ENCODE results near the gene HSPBP1.

The HSPBP1 gene

DNA sequence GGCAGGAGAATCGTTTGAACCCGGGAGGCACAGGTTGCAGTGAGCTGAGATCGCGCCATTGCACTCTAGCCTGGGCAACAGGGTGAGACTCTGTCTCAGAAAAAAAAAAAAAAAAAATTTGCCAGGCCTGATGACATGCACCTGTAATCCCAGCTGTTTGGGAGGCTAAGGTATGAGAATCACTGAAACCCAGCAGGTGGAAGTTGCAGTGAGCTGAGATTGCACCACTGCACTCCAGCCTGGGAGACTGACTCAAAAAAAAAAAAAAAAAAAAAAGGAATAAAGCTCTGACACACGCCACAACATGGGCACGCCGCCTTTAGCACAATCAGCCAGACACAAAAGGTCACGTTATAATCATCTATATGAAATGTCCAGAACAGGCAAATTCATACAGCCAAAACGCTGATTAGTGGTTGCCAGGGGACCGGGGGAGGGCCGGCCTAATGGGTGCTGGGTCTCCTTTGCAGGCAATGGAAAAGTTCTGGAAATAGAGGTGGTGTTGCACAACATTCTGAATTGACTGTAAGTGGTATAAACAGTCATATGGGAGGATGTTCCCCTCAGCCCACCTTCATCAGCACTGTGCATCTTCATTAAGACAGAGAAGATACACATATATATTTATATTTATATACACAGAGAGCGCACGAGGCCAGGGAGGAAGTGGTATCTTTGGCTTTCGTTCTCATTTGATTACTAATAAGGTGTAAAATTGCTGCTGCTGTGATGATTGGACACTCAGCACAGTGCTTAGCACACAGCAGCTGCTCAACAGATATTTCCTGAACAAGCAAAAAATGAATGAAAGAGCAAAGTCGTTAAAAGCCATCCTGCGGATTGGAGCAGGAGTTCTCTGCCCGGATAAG, 3.8 kb downstream of the HSPBP1 start:
- peaks cover 9% of the 10 kb centered on the region; the same call in 1 of the 2 replicates for H3K4me1 ChIP-seq (ENCODE audit: insufficient read depth, low read length)
- H3K9me3 ChIP-seq (ENCODE audit: control insufficient read depth, insufficient read depth, low read length): no peaks in the 10 kb centered on the region
- no peaks in the 10 kb centered on the region for H3K36me3 ChIP-seq (ENCODE audit: insufficient read depth, low read length)
- no peak overlapping the region for H3K9ac ChIP-seq (ENCODE audit: low read depth, low read length)

GRCh38 chr19:55273978-55274707, 5.8 kb downstream of the HSPBP1 start:
- Histone ChIP-seq H3K4me1 (ENCODE audit: insufficient read depth, low read length) (0 out of 2 replicates have a peak, but pooled peaks cover 2% of the 10 kb centered on the region), H3K9ac (ENCODE audit: low read depth, low read length) (no peak overlapping the region), H3K9me3 (ENCODE audit: control insufficient read depth, insufficient read depth, low read length) (no peaks in the 10 kb centered on the region), H3K36me3 (ENCODE audit: insufficient read depth, low read length) (no peaks in the 10 kb centered on the region)

DNA sequence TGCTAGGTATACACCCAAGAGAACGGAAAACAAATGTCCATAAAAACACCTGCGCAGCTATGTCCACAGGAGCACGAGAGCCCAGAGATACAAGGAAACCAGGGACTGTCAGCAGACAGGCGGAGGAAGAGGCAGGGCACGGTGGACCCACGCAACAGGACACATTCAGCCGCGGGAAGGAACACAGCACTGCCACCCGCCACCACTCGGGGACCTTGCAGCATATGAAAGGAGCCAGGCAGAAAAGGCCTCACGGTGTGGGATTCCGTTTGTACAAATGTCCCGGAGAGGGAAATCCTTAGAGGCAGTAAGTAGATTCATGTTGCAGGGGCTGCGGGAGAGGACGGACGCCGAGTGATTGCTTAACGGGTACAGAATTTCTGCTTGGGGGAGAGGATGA, 7.8 kb downstream of the HSPBP1 start:
- Histone ChIP-seq H3K4me1 (ENCODE audit: insufficient read depth, low read length) (no peaks in the 10 kb centered on the region), H3K9me3 (ENCODE audit: control insufficient read depth, insufficient read depth, low read length) (no peaks in the 10 kb centered on the region), H3K36me3 (ENCODE audit: insufficient read depth, low read length) (no peaks in the 10 kb centered on the region), H3K9ac (ENCODE audit: low read depth, low read length) (no peak overlapping the region)

GRCh38 chr19:55270172-55270942, 9.6 kb downstream of the HSPBP1 start:
- H3K4me1 ChIP-seq (ENCODE audit: insufficient read depth, low read length): no peaks in the 10 kb centered on the region
- H3K36me3 ChIP-seq (ENCODE audit: insufficient read depth, low read length): no peaks in the 10 kb centered on the region
- H3K9ac ChIP-seq (ENCODE audit: low read depth, low read length): no peak overlapping the region
- no peaks in the 10 kb centered on the region for H3K9me3 ChIP-seq (ENCODE audit: control insufficient read depth, insufficient read depth, low read length)

DNA sequence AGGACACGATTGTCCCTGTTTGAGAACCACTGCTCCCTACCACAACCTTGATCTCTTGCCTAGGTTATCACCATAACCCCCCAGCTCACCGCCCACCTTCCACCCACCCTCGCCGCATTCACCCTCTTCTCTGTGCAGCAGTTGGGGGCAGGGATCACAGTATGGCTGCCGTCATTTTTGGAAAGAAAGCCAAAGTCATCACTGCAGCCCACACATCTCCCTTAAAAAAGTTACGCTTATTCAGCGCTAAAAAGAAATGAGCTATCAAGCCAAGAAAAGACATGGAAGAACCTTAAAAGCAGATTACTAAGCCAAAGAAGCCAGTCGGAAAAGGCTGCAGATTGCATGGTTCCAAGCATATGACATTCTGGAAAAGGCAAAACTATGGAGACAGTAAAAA, 10.6 kb downstream of the HSPBP1 start:
- Histone ChIP-seq H3K9ac (ENCODE audit: low read depth, low read length) (no peak overlapping the region), H3K36me3 (ENCODE audit: insufficient read depth, low read length) (no peaks in the 10 kb centered on the region), H3K9me3 (ENCODE audit: control insufficient read depth, insufficient read depth, low read length) (no peaks in the 10 kb centered on the region), H3K4me1 (ENCODE audit: insufficient read depth, low read length) (no peaks in the 10 kb centered on the region)

DNA sequence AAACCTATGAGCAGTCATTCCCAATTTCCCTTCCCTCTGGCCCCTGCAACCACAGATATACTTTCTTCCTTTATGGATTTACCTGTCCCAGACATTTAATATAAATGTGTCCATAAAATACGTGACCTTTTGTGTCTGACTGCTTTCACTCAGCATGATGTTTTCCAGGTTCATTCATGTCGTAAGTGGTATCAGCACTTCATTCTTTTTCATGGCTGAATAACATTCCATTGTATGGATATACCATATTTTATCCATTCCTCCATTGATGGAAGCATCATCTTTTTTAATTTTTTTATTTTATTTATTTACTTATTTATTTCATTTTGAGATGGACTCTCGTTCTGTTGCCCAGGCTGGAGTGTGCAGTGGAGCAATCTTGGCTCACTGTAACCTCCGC, 13.1 kb downstream of the HSPBP1 start:
- no peaks in the 10 kb centered on the region for H3K4me1 ChIP-seq (ENCODE audit: insufficient read depth, low read length)
- no peak overlapping the region for H3K9ac ChIP-seq (ENCODE audit: low read depth, low read length)
- H3K9me3 ChIP-seq (ENCODE audit: control insufficient read depth, insufficient read depth, low read length): no peaks in the 10 kb centered on the region
- no peaks in the 10 kb centered on the region for H3K36me3 ChIP-seq (ENCODE audit: insufficient read depth, low read length)

GRCh38 chr19:55266404-55266803, 13.5 kb downstream of the HSPBP1 start:
- H3K9ac ChIP-seq (ENCODE audit: low read depth, low read length): no peak overlapping the region
- H3K9me3 ChIP-seq (ENCODE audit: control insufficient read depth, insufficient read depth, low read length): no peaks in the 10 kb centered on the region
- no peaks in the 10 kb centered on the region for H3K4me1 ChIP-seq (ENCODE audit: insufficient read depth, low read length)
- H3K36me3 ChIP-seq (ENCODE audit: insufficient read depth, low read length): no peaks in the 10 kb centered on the region

DNA sequence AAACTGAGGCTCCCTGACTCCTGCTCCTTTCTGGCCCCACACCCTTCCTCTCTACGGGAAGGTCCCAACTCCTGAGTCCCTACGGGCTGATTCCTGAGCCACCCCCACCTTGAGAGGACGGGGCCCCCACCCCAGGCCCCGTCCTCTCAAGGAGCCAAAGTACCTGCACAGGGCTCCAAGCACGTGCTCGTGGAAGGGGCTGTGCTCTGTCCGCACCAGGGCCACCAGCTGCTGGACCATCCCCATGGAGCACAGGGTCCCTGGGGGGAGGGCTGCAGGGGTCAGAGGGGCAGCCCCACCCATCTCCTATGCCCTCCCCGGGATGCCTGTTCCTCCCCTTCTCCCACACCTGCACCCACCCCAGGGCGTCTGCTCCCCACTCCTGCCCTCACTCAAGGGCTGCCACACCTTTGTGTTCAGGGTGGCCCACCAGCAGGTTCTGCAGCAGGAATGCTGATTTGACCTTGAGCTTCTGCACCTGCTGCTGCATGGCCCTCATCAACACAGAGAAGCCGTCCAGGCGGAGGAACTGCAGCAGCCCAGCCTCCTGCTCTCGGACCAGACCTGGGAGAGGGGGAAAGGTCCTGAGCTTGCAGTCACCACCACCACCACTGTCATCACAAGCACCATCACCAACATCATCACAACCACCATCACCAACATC, 14.1 kb downstream of the HSPBP1 start:
- H3K9ac ChIP-seq (ENCODE audit: low read depth, low read length): no peak overlapping the region
- H3K4me1 ChIP-seq (ENCODE audit: insufficient read depth, low read length): no peaks in the 10 kb centered on the region
- H3K36me3 ChIP-seq (ENCODE audit: insufficient read depth, low read length): no peaks in the 10 kb centered on the region
- H3K9me3 ChIP-seq (ENCODE audit: control insufficient read depth, insufficient read depth, low read length): no peaks in the 10 kb centered on the region

GRCh38 chr19:55265173-55265572, 14.7 kb downstream of the HSPBP1 start:
- no peak overlapping the region for H3K9ac ChIP-seq (ENCODE audit: low read depth, low read length)
- H3K36me3 ChIP-seq (ENCODE audit: insufficient read depth, low read length): no peaks in the 10 kb centered on the region
- peaks cover 4% of the 10 kb centered on the region for H3K4me1 ChIP-seq (ENCODE audit: insufficient read depth, low read length)
- H3K9me3 ChIP-seq (ENCODE audit: control insufficient read depth, insufficient read depth, low read length): no peaks in the 10 kb centered on the region

GRCh38 chr19:55264531-55264930, 15.4 kb downstream of the HSPBP1 start:
- Histone ChIP-seq H3K36me3 (ENCODE audit: insufficient read depth, low read length) (no peaks in the 10 kb centered on the region), H3K9ac (ENCODE audit: low read depth, low read length) (no peak overlapping the region), H3K4me1 (ENCODE audit: insufficient read depth, low read length) (peaks cover 4% of the 10 kb centered on the region), H3K9me3 (ENCODE audit: control insufficient read depth, insufficient read depth, low read length) (no peaks in the 10 kb centered on the region)

- no peaks in the 10 kb centered on the region for H3K9me3 ChIP-seq (ENCODE audit: control insufficient read depth, insufficient read depth, low read length)
- H3K36me3 ChIP-seq (ENCODE audit: insufficient read depth, low read length): no peaks in the 10 kb centered on the region
- H3K4me1 ChIP-seq (ENCODE audit: insufficient read depth, low read length): peaks cover 4% of the 10 kb centered on the region
- no peak overlapping the region for H3K9ac ChIP-seq (ENCODE audit: low read depth, low read length)
Measured at GRCh38 chr19:55262359-55262758, 17.6 kb downstream of the HSPBP1 start.

DNA sequence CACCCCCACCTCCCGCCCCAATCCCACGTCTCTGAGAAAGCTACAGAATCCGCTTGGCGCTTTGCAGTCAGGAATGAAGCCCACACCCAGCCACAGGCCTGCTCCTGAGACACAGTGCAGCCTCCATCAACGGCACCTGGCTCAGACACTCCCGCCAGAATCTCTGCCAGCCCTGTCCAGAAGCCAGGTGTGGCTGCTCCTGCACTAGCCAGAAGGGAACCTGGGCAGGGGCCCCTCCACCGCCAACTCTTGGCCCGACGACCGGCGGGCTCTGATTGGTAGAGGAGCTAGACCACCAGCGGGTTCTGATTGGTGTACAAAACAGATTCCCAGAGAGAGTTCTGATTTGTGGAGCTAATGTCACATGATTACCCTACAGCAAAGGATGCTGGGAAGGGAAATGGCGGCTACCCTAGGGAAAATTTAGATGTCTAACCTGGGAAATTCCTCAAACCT, 18.2 kb downstream of the HSPBP1 start:
- peaks cover 8% of the 10 kb centered on the region for H3K4me1 ChIP-seq (ENCODE audit: insufficient read depth, low read length)

DNA sequence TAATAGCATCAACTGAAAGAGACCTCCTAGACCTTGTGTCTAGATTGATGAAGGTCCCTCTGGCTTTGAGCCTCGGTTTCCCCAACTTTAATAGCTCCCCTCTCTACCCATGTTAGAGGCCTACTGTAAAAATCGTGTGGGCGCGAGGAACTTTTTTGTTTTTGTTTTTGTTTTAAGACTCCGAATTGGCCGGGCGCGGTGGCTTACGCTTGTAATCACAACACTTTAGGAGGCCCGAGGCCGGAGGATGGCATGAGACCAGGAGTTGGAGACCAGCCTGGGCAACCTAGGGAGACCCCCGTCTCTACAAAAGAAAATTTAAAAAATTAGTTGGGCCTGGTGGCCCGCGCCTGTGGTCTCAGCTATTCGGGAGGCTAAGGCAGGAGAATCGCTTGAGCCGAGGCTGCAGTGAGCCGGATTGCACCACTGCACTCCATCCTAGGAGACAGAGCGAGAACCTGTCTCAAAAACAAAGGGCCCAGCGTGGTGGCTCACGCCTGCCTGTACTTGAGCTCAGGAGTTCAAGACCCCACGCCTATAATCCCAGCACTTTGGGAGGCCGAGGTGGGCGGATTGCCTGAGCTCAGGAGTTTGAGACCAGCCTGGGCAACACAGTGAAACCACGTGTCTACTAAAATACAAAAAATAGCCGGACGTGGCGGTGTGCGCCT, 20.2 kb downstream of the HSPBP1 start:
- Histone ChIP-seq H3K9ac (ENCODE audit: low read depth, low read length) (peak overlapping the region; percentile 89), H3K4me1 (ENCODE audit: insufficient read depth, low read length) (peaks cover 15% of the 10 kb centered on the region)

More for the DNA sequence above, 18.2 kb downstream of the HSPBP1 start:
- Histone ChIP-seq H3K36me3 (ENCODE audit: insufficient read depth, low read length) (no peaks in the 10 kb centered on the region), H3K9me3 (ENCODE audit: control insufficient read depth, insufficient read depth, low read length) (no peaks in the 10 kb centered on the region), H3K9ac (ENCODE audit: low read depth, low read length) (no peak overlapping the region)

More for the DNA sequence above, 20.2 kb downstream of the HSPBP1 start:
- H3K36me3 ChIP-seq (ENCODE audit: insufficient read depth, low read length): no peaks in the 10 kb centered on the region
- no peaks in the 10 kb centered on the region for H3K9me3 ChIP-seq (ENCODE audit: control insufficient read depth, insufficient read depth, low read length)

Measured in ES-I3 (cell line).